HEK293 (cell line): ENCODE results near the gene SLC29A1.

Source experiments
- MZF1 ChIP-seq: fragments of 450-650 bp; formaldehyde crosslinking; IDR thresholded peaks from 2 replicates; pipeline ENCODE4 v1.5.1; 2017; ENCODE audit warnings: missing biosample characterization, missing genetic modification characterization, borderline replicate concordance
- SALL2 ChIP-seq: fragments of 450-650 bp; formaldehyde crosslinking; IDR thresholded peaks from 2 replicates; pipeline ENCODE4 v1.5.0; 2017; ENCODE audit warnings: missing biosample characterization, mild to moderate bottlenecking, missing genetic modification characterization, borderline replicate concordance
- SETDB1 ChIP-seq: IDR thresholded peaks from one replicate; pipeline ENCODE4 v1.6.1; 2017; ENCODE audit warnings: mild to moderate bottlenecking, low read length, moderate library complexity, mixed read lengths; ENCODE audit not compliant: insufficient read length
- YY1 ChIP-seq: fragments of 450-650 bp; formaldehyde crosslinking; IDR thresholded peaks from 2 replicates; pipeline ENCODE4 v1.5.1; 2018; ENCODE audit warnings: missing biosample characterization, missing genetic modification characterization
- ZBTB17 ChIP-seq: fragments of 450-650 bp; formaldehyde crosslinking; IDR thresholded peaks from 2 replicates; pipeline ENCODE4 v1.5.1; 2016; ENCODE audit warnings: missing biosample characterization, missing genetic modification characterization
- ZNF175 ChIP-seq: fragments of 450-650 bp; formaldehyde crosslinking; IDR thresholded peaks from 2 replicates; pipeline ENCODE4 v1.5.1; 2016; ENCODE audit warnings: missing biosample characterization, missing genetic modification characterization
- ZNF274 ChIP-seq, 2 experiments: fragments of 200-500 bp in 1 of 2; fragments of 450-650 bp in 1 of 2; sonication (Bioruptor generic) in 1 of 2; formaldehyde crosslinking in 1 of 2; IDR thresholded peaks; 2 replicates each; pipeline versions ENCODE4 v1.5.1 to v1.6.1; 2014 to 2016; ENCODE audit warnings: borderline replicate concordance in 1 of 2, inconsistent platforms in 1 of 2, low read length in 1 of 2, missing biosample characterization in 1 of 2, missing genetic modification characterization in 1 of 2
- ZNF510 ChIP-seq: fragments of 450-650 bp; formaldehyde crosslinking; IDR thresholded peaks from 2 replicates; pipeline ENCODE4 v1.5.1; 2018; ENCODE audit warnings: mild to moderate bottlenecking, missing genetic modification characterization, missing biosample characterization; ENCODE audit not compliant: insufficient replicate concordance
- ZNF621 ChIP-seq: fragments of 450-650 bp; formaldehyde crosslinking; IDR thresholded peaks from 2 replicates; pipeline ENCODE4 v1.5.1; 2017; ENCODE audit warnings: missing biosample characterization, missing genetic modification characterization
- ZNF777 ChIP-seq: fragments of 450-650 bp; formaldehyde crosslinking; IDR thresholded peaks from 2 replicates; pipeline ENCODE4 v1.5.1; 2017; ENCODE audit warnings: missing biosample characterization, missing genetic modification characterization, borderline replicate concordance
- ZNF837 ChIP-seq: fragments of 450-650 bp; formaldehyde crosslinking; IDR thresholded peaks from 2 replicates; pipeline ENCODE4 v1.5.1; 2016; ENCODE audit warnings: missing biosample characterization, missing genetic modification characterization
- TF ChIP-seq, protein P1 (sequence below): fragments of 450-650 bp; formaldehyde crosslinking; IDR thresholded peaks from 2 replicates; pipeline ENCODE4 v1.5.1; 2016; ENCODE audit warnings: missing biosample characterization, missing genetic modification characterization
- TF ChIP-seq, protein P2 (sequence below): fragments of 450-650 bp; formaldehyde crosslinking; IDR thresholded peaks from 2 replicates; pipeline ENCODE4 v1.5.1; 2016; ENCODE audit warnings: missing biosample characterization, missing genetic modification characterization

DNA sequence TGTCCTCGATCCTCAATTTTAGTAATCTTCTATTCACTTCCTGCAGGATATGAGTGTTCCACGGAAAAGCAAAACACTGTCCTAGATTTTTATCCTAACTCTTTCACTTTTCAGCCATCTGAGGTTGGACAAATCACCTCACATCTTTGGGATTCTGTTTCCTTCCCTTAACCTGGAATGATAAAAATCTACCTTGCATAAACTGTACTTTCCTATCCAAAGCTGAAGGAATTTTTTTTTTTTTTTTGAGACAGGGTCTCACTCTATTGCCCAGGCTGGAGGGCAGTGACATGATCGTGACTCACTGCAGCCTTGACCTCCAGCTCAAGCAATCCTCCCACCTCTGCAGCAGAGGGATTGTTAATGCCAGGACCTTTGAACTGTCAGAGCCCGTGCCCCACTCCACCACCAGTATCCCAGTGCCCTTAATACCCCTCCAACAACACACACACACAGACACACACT, 44.3 kb upstream of the SLC29A1 start:
- no peak for TF ChIP-seq ZNF777 (tag by site-specific recombination)
- TF ChIP-seq, protein P1, sequence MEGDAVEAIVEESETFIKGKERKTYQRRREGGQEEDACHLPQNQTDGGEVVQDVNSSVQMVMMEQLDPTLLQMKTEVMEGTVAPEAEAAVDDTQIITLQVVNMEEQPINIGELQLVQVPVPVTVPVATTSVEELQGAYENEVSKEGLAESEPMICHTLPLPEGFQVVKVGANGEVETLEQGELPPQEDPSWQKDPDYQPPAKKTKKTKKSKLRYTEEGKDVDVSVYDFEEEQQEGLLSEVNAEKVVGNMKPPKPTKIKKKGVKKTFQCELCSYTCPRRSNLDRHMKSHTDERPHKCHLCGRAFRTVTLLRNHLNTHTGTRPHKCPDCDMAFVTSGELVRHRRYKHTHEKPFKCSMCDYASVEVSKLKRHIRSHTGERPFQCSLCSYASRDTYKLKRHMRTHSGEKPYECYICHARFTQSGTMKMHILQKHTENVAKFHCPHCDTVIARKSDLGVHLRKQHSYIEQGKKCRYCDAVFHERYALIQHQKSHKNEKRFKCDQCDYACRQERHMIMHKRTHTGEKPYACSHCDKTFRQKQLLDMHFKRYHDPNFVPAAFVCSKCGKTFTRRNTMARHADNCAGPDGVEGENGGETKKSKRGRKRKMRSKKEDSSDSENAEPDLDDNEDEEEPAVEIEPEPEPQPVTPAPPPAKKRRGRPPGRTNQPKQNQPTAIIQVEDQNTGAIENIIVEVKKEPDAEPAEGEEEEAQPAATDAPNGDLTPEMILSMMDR, result no peak
- TF ChIP-seq ZBTB17 (tag by site-specific recombination), result no peak
- no peak for TF ChIP-seq ZNF510 (tag by site-specific recombination)
- no peak for TF ChIP-seq MZF1 (tag by site-specific recombination)
- TF ChIP-seq SALL2, result no peak
- no peak for TF ChIP-seq ZNF837 (tag by site-specific recombination)
- TF ChIP-seq, protein P2, sequence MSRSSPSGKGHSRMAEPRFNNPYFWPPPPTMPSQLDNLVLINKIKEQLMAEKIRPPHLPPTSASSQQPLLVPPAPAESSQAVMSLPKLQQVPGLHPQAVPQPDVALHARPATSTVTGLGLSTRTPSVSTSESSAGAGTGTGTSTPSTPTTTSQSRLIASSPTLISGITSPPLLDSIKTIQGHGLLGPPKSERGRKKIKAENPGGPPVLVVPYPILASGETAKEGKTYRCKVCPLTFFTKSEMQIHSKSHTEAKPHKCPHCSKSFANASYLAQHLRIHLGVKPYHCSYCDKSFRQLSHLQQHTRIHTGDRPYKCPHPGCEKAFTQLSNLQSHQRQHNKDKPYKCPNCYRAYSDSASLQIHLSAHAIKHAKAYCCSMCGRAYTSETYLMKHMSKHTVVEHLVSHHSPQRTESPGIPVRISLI (tag by site-specific recombination), result no peak
- no peak for TF ChIP-seq YY1
- TF ChIP-seq SETDB1, result no peak
- TF ChIP-seq ZNF175 (tag by site-specific recombination), result no peak
- TF ChIP-seq ZNF621 (tag by site-specific recombination), result no peak
- no peak for TF ChIP-seq ZNF274 (IDR thresholded peaks at IDR 0.05; ENCODE audit: low read length)
- TF ChIP-seq ZNF274 (tag by site-specific recombination; IDR thresholded peaks at IDR 0.05; ENCODE audit: borderline replicate concordance), result no peak
